ENCODE data around the gene SIAE.
"Not testable (repeated sequence)": the region's sequence is repeated elsewhere in the genome, so short reads cannot be mapped to it uniquely, and the experiment has no call there.

SIAE gene

GRCh38 chr11:124622531-124623451 lies 50.7 kb downstream of the SIAE start, which contains the start of gene TBRG1:
TBRG1 (plus strand) TSS chr11:124622864; CDS start chr11:124623084, 220 bp downstream.
- DNase-seq (ENCODE audit: low read depth), result peak; percentile 90

DNA sequence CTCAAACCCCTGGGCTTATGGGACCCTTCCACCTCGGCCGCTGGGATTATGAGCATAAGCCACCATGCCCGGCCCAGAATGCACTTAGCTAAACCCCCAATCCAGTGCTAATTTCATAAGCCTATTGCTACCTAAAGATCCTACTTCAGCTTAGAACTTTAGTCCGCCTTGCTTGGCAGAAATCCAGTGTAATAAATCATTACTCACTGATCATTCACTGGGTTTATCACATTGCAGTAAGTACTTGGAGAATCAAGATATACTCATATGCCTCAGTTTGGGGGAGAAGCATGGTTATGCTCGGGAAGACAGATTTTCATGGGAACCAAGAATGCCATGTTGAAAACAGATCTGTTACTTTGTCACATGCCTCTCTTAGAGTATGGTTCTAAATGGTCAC lies 54.7 kb downstream of the SIAE start:
- DNase-seq (ENCODE audit: low read depth), result no peak

DNA sequence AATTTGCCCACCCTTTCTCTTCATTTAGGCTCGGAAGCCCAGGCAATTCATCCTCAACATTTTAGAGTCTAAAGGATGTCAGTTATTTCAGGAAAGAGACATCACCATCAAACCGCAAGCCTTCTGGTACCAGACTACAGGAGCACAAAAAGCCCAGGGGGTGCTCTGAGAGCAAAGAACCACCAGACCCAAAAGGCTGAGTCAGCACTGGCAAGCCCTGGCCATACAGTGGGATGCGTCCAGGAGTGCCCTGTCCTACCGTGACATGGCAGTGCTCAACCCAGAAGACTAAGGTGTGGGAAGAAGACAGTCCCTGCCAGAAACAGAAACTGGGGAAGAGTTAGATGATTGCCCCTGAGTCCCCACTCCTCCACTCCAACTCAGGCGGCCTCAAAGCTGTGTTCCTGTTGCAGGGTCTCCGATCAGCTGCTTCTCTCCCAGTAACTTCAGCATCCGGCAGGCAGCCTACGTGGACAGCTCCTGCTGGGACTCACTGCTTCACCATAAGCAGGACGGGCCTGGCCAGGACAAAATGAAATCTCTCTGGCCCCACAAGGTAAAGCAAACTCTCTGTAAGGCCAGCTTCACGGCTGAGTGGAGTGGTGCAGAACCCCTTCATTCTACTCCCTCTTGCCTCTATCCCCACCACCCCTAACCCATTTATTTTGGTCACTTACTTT lies 60.8 kb downstream of the SIAE start:
- no peak for DNase-seq (ENCODE audit: low read depth)

DNA sequence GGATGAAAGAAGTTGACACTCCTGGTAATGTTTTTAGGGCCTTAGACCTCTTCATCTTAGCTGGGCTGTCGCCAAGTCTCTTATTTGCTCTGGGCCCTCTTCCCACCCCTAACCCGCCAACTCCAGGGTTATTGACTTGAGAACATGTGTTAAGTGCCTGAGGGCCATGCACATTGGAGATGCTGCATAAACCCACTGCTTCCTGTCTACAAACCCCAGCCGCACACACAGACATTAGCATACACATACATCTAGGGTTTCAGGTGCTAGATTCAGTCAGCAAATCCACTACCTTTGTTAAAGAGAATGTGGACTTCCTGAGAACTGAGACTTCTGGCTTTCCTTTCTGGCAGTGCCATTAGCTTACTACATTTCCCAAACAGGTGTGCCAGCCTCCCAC lies 61.5 kb downstream of the SIAE start:
- DNase-seq (ENCODE audit: low read depth), result no peak

GRCh38 chr11:124611064-124611463 lies 62.5 kb downstream of the SIAE start, which contains the start of gene PANX3:
PANX3 (plus strand) TSS chr11:124611428; CDS start chr11:124611557, 129 bp downstream.
- DNase-seq (ENCODE audit: low read depth), result no peak

- no peak for DNase-seq (ENCODE audit: low read depth)
These were observed 63.2 kb downstream of the SIAE start for GRCh38 chr11:124610295-124610694.

GRCh38 chr11:124608147-124608546 lies 65.4 kb downstream of the SIAE start:
- no peak for DNase-seq (ENCODE audit: low read depth)

GRCh38 chr11:124605719-124606118 lies 67.8 kb downstream of the SIAE start:
- no peak for DNase-seq (ENCODE audit: low read depth)

DNA sequence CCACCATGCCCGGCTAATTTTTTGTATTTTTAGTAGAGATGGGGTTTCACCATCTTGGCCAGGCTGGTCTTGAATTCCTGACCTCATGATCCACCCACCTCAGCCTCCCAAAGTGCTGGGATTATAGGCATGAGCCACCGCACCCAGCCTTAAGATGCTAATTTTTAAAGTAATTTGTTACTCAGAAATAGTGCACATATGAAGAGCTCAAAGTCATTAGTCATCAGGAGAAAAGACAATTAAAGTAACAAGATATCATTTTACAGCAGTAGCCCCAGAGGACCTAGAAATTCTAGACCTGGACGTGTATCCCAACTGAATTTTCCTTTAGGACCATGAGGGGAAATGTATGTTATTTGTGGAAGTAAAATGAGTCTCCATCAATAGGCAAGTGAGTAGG lies 70.8 kb downstream of the SIAE start:
- DNase-seq (ENCODE audit: low read depth), result not testable (repeated sequence)

DNA sequence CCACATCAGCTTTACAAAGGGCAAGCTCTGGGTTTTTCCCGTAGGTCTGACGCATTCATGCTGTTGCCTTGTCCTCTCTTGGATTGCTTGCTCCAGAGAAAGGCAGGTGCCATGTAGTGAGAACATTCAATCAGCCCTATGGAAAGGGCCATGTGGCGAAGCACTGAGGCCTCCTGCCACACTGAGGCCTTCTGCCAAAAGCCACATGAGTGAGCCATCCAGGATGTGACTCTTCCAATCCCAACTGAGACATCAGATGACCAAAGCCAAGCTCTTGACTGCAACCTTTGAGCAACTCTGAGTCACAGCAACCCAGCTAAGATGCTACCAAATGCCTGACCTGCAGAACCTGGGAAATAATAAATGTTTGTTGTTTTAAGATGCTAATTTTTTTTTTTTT lies 71.3 kb downstream of the SIAE start:
- no peak for DNase-seq (ENCODE audit: low read depth)

DNA sequence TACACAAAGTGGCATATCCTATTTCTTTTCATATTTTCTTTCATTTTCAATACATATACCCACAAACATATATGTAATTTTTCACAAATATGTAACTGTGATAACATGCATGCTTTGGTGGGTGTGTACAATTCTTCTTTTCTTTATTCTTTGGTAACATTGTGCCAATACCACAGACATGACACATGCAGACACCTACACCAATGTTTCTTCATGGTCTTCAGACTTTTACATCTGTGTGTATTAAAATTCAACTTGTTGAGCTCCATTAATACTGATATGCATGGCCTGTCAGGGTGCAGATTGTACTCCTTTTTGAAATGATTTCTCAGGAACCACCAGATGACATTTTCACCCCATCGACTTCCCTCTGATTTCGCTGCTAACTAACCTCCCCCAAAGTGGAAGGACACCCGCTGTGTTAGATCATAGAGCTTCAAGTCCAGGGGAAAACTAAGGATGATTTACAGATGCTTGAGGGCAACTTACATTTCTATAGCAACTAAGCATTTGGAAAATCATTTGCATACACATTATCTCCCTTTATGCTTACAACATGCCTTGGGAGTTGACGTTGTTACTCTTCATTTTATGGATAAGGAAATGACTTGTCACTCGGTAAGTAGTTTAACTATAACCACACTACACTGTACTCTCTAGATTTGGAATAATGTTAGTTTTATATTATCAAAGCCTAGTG lies 72.8 kb downstream of the SIAE start:
- DNase-seq (ENCODE audit: low read depth), result no peak

DNA sequence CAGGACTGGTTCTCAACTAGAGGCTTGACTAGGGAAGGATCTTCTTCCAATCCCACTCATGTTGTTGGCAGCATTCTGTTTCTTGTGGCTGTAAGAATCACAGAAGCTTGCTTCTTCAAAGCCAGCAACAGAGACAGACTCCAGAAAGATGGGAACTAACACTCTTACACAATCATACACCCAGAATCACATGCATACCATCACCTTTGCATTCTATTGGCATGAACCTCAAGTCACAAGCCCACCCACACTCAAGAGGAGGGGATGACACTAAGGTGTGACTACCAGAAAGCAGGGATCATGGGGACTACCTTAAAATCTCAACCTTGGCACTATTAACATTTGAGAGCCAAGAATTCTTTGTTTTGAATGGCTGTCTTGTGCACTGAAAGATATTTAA lies 75.9 kb downstream of the SIAE start:
- no peak for DNase-seq (ENCODE audit: low read depth)

DNA sequence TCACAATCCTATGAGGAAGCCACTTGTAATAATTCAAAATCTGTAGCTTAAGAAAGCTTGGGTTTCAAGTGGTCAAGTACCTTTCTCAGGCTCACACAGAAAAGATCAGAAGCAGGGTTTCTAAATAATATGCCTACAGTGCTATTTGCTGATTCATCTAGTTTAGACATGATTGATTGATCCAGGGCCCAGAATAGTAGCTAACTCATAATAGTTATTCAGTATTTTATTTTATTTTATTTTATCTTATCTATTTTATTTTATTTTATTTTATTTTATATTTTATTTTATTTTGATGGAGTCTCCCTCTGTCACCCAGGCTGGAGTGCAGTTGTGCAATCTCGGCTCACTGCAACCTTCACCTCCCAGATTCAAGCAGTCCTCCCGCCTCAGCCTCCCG lies 78.2 kb downstream of the SIAE start:
- DNase-seq (ENCODE audit: low read depth), result no peak

DNA sequence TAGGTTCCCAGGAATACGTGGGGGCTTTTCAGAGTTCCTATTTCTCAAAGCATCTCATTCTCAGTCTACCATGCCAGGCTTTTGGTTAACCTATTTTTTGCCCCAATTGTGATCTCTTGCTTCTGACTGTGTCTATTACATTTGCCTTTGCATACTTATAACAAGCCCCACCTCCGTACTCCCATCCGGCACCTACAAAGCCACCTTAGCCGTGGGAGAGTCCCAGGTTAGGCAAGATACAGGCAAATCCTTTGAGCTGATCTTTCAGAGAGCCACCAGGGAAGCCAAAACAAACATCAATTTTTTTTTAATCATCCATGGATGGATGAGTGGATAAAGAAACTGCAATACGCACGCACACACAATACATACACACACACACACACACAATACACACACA lies 80.9 kb downstream of the SIAE start:
- no peak for DNase-seq (ENCODE audit: low read depth)

- no peak for DNase-seq (ENCODE audit: low read depth)
These were observed 82.1 kb downstream of the SIAE start for GRCh38 chr11:124591430-124591829.

GRCh38 chr11:124586238-124586860 lies 87.2 kb downstream of the SIAE start:
- peak; percentile 45 for DNase-seq (ENCODE audit: low read depth)

GRCh38 chr11:124584681-124585372 lies 88.7 kb downstream of the SIAE start:
- no peak for DNase-seq (ENCODE audit: low read depth)

GRCh38 chr11:124583781-124584180 lies 89.8 kb downstream of the SIAE start:
- no peak for DNase-seq (ENCODE audit: low read depth)

All from fibroblast of gingiva (primary cell).